Esophagus squamous epithelium (tissue), 5 donors: ENCODE data around the gene RIIAD1. TPM values are rescaled to one million over a fixed set of nuclear protein-coding genes. Genes with fewer than 3 reads are reported as not detected.

Experiments
- DNase-seq: peaks from one replicate; lab custom pipeline; 2025; lab: John Stamatoyannopoulos, UW
- H3K27ac ChIP-seq, 4 donors: fragments of 200-600 bp; sonication (generic); one replicate each; pipeline ENCODE4 v1.5.1; 2016 to 2019; ENCODE audit warnings: mild to moderate bottlenecking in 1 of 4
- H3K27me3 ChIP-seq, 4 donors: fragments of 200-600 bp; sonication (generic); 1 replicate in 3 of 4; 2 replicates in 1 of 4; pipeline versions ENCODE4 v1.5.1 to v1.6.0; 2017 to 2021; ENCODE audit warnings: antibody characterized with exemption in 1 of 4
- H3K36me3 ChIP-seq, 3 donors: fragments of 200-600 bp; sonication (generic); one replicate each; pipeline ENCODE4 v1.5.1; 2016 to 2019
- H3K4me1 ChIP-seq, 3 donors: fragments of 200-600 bp; sonication (generic); one replicate each; pipeline ENCODE4 v1.5.1; 2017 to 2019
- H3K4me3 ChIP-seq, 4 donors: fragments of 200-600 bp; sonication (generic); 1 replicate in 3 of 4; 2 replicates in 1 of 4; pipeline ENCODE4 v1.5.1; 2016 to 2019; ENCODE audit warnings: mild to moderate bottlenecking in 2 of 4, moderate library complexity in 1 of 4
- H3K9me3 ChIP-seq, 3 donors: fragments of 200-600 bp; sonication (generic); one replicate each; pipeline ENCODE4 v1.5.1; 2016 to 2019
- POLR2A ChIP-seq, 4 donors: fragments of 450-650 bp; IDR thresholded peaks; one replicate each; pipeline ENCODE4 v1.6.1; 2017; ENCODE audit warnings: antibody characterized with exemption in 4 of 4, mild to moderate bottlenecking in 4 of 4, moderate library complexity in 3 of 4
- WGBS, 2 donors: methylation state at CpG; one replicate each; pipeline ENCODE4 v1.1.5; 2018; 5-methylcytosine and 5-hydroxymethylcytosine counted together
- intact Hi-C: fragments of 100-400 bp; cut with DNase I; formaldehyde crosslinking; loops from one replicate; pipeline ENCODE4 v1.15.0; 2022
- total RNA-seq, 4 donors: library from RNA; depleted of rRNA; stranded (reverse); fragments of >200 nt; gene quantifications; one replicate each; pipeline ENCODE4 v1.1.0, GENCODE V29; 2016
- TF ChIP-seq, protein P1 (sequence below), 6 experiments: fragments of 450-650 bp in 4 of 6; fragments of 200-600 bp in 2 of 6; sonication (generic) in 2 of 6; IDR thresholded peaks; one replicate each; pipeline ENCODE4 v1.5.1; 2016 to 2019; ENCODE audit warnings: antibody characterized with exemption in 6 of 6, mild to moderate bottlenecking in 4 of 6, moderate library complexity in 4 of 6
- donor health status: DM: yes; HTN: yes; CAD: no.

Gene RIIAD1, protein sequence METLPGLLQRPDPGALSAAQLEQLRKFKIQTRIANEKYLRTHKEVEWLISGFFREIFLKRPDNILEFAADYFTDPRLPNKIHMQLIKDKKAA
- total RNA-seq: not detected

DNA sequence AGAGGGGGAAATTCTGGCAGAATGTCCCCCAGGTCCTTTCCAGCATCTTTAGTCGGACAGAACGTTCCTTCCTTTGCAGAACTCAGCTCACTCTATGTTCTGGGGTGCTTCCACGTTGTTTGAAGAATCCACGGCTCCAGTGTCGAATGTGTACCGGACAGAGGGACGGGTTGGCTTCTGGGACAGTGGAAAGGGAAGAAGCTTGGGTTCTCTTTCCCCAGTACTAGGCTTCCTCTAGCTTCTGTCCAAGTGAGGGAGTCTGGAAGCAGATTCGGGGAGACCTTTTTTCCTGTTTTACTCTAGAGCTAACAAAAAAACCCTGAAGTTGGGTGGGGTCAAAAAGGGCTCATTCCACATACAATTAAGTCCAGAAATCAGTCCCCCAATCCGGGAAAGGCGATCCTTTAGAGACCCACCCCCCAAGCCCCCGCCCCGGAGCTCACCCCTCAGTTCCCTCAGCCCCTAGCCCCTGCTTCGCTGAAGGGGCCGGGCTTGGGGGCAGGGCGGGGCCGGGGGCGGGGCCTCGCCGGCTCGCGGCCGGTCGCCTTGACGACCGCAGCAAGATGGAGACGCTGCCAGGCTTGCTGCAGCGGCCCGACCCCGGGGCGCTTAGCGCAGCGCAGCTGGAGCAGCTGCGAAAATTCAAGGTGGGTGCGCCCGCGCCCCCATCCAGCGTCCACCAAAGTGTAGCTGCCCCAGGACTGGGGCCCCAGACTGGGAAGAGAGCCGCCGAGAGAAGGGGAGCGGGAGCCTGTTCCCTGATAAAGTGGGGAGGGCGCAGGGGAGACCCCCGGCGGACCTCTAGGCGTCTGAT, at the start of gene RIIAD1:
TSS of gene RIIAD1 (plus strand) at position 549 of the 814 bp plus-strand sequence. CDS start at position 564, 15 bp downstream.
- 14 to 21% methylated on average over 4 to 7 of the region's 44 CpGs for WGBS, 2 donors
- peak within 1 kb of the TSS in 3 of 4 donors; percentile 72 to 80 (median 80) for H3K27ac ChIP-seq
- intact Hi-C loops: no loop called here
- DNase-seq: no peak
- no peak for TF ChIP-seq POLR2A (IDR thresholded peaks at IDR 0.05)
- TF ChIP-seq, protein P1, sequence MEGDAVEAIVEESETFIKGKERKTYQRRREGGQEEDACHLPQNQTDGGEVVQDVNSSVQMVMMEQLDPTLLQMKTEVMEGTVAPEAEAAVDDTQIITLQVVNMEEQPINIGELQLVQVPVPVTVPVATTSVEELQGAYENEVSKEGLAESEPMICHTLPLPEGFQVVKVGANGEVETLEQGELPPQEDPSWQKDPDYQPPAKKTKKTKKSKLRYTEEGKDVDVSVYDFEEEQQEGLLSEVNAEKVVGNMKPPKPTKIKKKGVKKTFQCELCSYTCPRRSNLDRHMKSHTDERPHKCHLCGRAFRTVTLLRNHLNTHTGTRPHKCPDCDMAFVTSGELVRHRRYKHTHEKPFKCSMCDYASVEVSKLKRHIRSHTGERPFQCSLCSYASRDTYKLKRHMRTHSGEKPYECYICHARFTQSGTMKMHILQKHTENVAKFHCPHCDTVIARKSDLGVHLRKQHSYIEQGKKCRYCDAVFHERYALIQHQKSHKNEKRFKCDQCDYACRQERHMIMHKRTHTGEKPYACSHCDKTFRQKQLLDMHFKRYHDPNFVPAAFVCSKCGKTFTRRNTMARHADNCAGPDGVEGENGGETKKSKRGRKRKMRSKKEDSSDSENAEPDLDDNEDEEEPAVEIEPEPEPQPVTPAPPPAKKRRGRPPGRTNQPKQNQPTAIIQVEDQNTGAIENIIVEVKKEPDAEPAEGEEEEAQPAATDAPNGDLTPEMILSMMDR (IDR thresholded peaks at IDR 0.05): no peak
- no peaks in the 10 kb centered on the region for H3K36me3 ChIP-seq
- H3K27me3 ChIP-seq: peaks cover 0 to 70% (median 4%) of the 10 kb centered on the region in 4 donors
- no peaks in the 10 kb centered on the region for H3K9me3 ChIP-seq
- H3K4me1 ChIP-seq: peaks cover 7 to 52% (median 13%) of the 10 kb centered on the region in 3 donors
- H3K4me3 ChIP-seq: peak within 1 kb of the TSS; percentile 12 to 66 (median 47)

DNA sequence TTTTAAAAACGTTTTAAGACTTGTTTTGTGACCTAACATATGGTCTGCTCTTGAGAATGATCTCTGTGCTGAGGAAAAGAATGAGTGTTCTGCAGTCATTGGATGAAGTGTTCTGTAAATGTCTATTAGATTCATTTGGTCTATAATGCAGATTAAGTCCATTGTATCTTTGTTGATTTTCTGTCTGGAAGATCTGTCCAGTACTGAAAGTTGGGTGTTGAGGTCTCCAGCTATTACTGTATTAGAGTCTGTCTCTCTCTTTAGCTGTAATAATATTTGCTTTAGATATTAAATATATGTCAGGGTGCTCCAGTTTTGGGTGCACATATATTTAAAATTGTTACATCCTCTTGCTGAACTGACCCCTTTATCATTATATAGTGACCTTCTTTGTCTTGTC, 47.9 kb upstream of the RIIAD1 start:
- Histone ChIP-seq H3K27me3 (no peaks in the 10 kb centered on the region), H3K27ac (no peak overlapping the region), H3K9me3 (no peaks in the 10 kb centered on the region), H3K4me1 (no peaks in the 10 kb centered on the region), H3K36me3 (peaks cover 0 to 58% (median 3%) of the 10 kb centered on the region in 3 donors), H3K4me3 (no peak overlapping the region)
- DNase-seq: no peak
- WGBS, 2 donors: 66 to 72% methylated on average over 1 of the region's 1 CpG
- intact Hi-C loops: no loop called here
- no peak for TF ChIP-seq POLR2A (IDR thresholded peaks at IDR 0.05)
- TF ChIP-seq, protein P1 (IDR thresholded peaks at IDR 0.05): no peak

DNA sequence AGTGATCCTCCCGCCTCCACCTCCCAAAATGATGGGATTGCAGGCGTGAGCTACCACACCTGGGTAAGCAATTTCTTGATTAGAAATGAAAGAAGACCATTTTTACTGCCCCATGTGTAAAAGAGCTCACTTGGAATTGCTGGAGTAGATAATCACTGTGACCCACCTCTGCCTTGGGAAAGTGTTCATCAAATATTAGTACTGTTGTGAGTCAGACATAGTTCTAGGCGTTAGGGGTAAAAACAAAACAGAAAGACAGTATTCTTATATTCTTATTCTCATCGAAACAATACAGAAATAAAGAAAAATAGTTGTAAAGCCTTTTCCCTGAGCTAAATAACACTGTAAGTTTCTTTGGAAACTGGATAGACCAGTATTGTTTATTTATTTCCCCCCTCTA, 40.9 kb upstream of the RIIAD1 start:
- Histone ChIP-seq H3K4me3 (no peak overlapping the region), H3K27me3 (no peaks in the 10 kb centered on the region), H3K9me3 (no peaks in the 10 kb centered on the region), H3K4me1 (peaks cover 0 to 17% (median 0%) of the 10 kb centered on the region in 3 donors), H3K36me3 (peaks cover 0 to 49% (median 0%) of the 10 kb centered on the region in 3 donors), H3K27ac (peak overlapping the region; percentile 10 to 69 (median 46))
- intact Hi-C loops: loop anchor here (10.0 kb wide), 1 partner anchor 86 kb away; no protein-coding TSS in a partner anchor
- TF ChIP-seq, protein P1 (IDR thresholded peaks at IDR 0.05): no peak
- WGBS, 2 donors: 42 to 72% methylated on average over 4 of the region's 4 CpGs
- no peak for DNase-seq

DNA sequence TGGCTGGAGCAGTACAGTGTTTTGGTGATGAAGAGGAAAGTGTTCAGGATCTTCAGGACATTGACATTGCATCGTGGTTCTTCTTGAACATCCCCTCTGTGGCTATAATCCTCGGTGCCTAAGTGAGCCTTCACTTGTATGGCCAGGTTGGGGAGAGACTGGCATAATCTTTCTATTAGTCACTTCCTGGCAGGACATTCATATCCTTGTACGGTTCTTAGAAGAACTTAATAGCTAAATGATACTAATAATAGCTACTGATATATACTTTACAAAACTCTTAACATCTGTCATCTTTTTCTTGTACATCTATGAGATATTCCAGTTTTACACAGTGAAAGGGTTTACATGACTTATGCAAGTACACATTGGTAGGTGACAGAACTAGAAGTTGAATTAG, 40.5 kb upstream of the RIIAD1 start:
- no peak for DNase-seq
- WGBS, 2 donors: 20 to 23% methylated on average over 3 of the region's 3 CpGs
- peak overlapping the region; percentile 10 to 69 (median 46) for H3K27ac ChIP-seq

More for the DNA sequence above, 40.5 kb upstream of the RIIAD1 start:
- TF ChIP-seq, protein P1 (IDR thresholded peaks at IDR 0.05): no peak
- no peak for TF ChIP-seq POLR2A (IDR thresholded peaks at IDR 0.05)
- no peaks in the 10 kb centered on the region for H3K9me3 ChIP-seq
- peaks cover 0 to 17% (median 0%) of the 10 kb centered on the region in 3 donors for H3K4me1 ChIP-seq
- peaks cover 0 to 53% (median 0%) of the 10 kb centered on the region in 3 donors for H3K36me3 ChIP-seq
- no peaks in the 10 kb centered on the region for H3K27me3 ChIP-seq
- intact Hi-C loops: loop anchor here (10.0 kb wide), 1 partner anchor 86 kb away; no protein-coding TSS in a partner anchor
- H3K4me3 ChIP-seq: no peak overlapping the region
